Measurements from ENCODE around the gene KLRK1. TPM values are rescaled to one million over a fixed set of nuclear protein-coding genes. Genes with fewer than 3 reads are reported as not detected.
A peak's percentile ranks its signal among the peaks of the same experiment; 100 is the strongest.
"Not testable (repeated sequence)": the region's sequence is repeated elsewhere in the genome, so short reads cannot be mapped to it uniquely, and the experiment has no call there.

Gene KLRK1
- total RNA-seq, 6 donors from 2014 or later = 4.3 to 15.1 (median 8.1) TPM

- Histone ChIP-seq H3K4me3 (no peak overlapping the region), H3K4me1 (no peaks in the 10 kb centered on the region), H3K27me3 (no peaks in the 10 kb centered on the region), H3K36me3 (no peaks in the 10 kb centered on the region), H3K9me3 (no peaks in the 10 kb centered on the region), H3K27ac (no peak overlapping the region)
- ATAC-seq (ENCODE audit: low FRiP score in 2 of 2) (no peak), DNase-seq (no peak)
- 85 to 86% methylated on average over 1 of the region's 1 CpG for WGBS, 2 donors
- TF ChIP-seq POLR2AphosphoS5 (IDR thresholded peaks at IDR 0.05) (no peak), EP300 (IDR thresholded peaks at IDR 0.05) (no peak), POLR2A (IDR thresholded peaks at IDR 0.05) (no peak)
- TF ChIP-seq, protein P1, sequence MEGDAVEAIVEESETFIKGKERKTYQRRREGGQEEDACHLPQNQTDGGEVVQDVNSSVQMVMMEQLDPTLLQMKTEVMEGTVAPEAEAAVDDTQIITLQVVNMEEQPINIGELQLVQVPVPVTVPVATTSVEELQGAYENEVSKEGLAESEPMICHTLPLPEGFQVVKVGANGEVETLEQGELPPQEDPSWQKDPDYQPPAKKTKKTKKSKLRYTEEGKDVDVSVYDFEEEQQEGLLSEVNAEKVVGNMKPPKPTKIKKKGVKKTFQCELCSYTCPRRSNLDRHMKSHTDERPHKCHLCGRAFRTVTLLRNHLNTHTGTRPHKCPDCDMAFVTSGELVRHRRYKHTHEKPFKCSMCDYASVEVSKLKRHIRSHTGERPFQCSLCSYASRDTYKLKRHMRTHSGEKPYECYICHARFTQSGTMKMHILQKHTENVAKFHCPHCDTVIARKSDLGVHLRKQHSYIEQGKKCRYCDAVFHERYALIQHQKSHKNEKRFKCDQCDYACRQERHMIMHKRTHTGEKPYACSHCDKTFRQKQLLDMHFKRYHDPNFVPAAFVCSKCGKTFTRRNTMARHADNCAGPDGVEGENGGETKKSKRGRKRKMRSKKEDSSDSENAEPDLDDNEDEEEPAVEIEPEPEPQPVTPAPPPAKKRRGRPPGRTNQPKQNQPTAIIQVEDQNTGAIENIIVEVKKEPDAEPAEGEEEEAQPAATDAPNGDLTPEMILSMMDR (IDR thresholded peaks at IDR 0.05) = no peak
Observed at GRCh38 chr12:10341892-10342509, 47.8 kb downstream of the KLRK1 start.

DNA sequence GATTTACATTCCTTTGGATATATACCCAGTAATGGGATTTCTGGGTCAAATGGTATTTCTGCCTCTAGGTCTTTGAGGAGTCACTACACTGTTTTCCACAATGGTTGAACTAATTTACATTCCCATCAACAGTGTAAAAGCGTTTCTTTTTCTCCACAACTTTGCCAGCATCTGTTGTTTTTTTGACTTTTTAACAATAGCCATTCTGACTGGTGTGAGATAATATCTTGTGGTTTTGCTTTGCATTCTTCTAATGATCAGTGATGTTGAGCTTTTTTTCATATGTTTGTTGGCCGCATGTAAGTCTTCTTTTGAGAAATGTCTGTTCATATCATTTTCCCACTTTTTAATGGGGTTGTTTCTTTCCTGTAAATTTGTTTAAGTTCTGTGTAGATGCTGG lies 48.9 kb downstream of the KLRK1 start:
- not testable (repeated sequence) for ATAC-seq (ENCODE audit: low FRiP score in 2 of 2); H3K9me3 ChIP-seq; H3K4me1 ChIP-seq; H3K4me3 ChIP-seq; H3K36me3 ChIP-seq; H3K27ac ChIP-seq; H3K27me3 ChIP-seq; DNase-seq
- 83 to 95% methylated on average over 2 of the region's 2 CpGs for WGBS, 2 donors

DNA sequence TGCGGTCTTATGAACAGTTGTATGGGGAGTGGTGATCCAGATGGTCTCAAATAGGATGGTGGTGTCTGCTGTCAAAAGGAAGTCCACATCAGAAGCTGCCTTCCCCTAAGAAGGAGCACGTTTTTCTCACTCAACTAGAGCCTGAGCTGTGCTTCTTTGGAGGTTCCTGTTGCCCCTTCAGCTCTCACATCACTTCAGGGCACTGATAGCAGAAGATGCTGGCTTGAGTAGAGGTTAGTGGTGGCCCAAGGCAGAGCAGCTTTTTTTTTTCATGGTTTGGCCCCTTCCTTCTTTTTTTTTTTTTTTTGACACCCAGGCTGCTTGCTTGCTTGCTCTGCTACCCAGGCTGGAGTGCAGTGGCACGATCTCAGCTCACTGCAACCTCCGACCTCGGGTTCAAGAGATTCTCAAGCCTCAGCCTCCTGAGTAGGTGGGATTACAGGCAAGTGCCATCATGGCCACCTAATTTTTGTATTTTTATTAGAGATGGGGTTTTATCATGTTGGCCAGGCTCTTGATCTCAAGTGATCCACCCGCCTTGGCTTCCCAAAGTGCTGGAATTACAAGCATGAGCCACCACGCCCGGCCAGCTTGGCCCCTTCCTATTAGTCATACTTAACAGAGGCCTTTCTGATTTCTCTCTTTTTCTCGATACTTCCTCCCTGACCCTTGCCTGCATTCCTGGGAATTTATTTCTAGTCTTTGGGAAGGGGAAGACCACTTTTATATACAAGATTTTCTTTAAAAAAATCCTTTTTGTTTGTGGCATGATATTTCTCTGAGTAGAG lies 50.6 kb downstream of the KLRK1 start:
- no peak for ATAC-seq (ENCODE audit: low FRiP score in 2 of 2)
- Histone ChIP-seq H3K4me1 (no peaks in the 10 kb centered on the region), H3K36me3 (no peaks in the 10 kb centered on the region), H3K4me3 (no peak overlapping the region), H3K27ac (no peak overlapping the region), H3K9me3 (no peaks in the 10 kb centered on the region), H3K27me3 (no peaks in the 10 kb centered on the region)
- TF ChIP-seq POLR2A (IDR thresholded peaks at IDR 0.05) (no peak), POLR2AphosphoS5 (IDR thresholded peaks at IDR 0.05) (no peak)
- WGBS, 2 donors = 68 to 72% methylated on average over 9 of the region's 9 CpGs
- DNase-seq = no peak

DNA sequence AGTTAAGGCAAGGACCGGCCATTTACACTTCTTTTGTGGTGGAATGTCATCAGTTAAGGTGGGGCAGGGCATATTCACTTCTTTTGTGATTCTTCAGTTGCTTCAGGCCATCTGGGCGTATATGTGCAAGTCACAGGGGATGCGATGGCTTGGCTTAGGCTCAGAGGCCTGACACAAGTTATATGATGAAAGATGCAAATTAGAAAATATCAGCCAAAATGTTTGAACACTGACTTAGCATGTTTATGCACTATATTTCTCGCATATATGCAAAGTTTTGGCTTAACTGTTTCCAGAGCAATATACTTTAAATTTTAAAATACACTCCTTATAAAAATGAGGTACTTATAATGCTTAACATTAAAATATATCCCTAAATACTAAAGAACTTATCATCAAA lies 51.4 kb downstream of the KLRK1 start:
- not testable (repeated sequence) for H3K36me3 ChIP-seq; H3K27me3 ChIP-seq; H3K27ac ChIP-seq; H3K4me3 ChIP-seq; ATAC-seq (ENCODE audit: low FRiP score in 2 of 2); DNase-seq; H3K9me3 ChIP-seq; H3K4me1 ChIP-seq
- 89 to 91% methylated on average over 4 of the region's 4 CpGs for WGBS, 2 donors

DNA sequence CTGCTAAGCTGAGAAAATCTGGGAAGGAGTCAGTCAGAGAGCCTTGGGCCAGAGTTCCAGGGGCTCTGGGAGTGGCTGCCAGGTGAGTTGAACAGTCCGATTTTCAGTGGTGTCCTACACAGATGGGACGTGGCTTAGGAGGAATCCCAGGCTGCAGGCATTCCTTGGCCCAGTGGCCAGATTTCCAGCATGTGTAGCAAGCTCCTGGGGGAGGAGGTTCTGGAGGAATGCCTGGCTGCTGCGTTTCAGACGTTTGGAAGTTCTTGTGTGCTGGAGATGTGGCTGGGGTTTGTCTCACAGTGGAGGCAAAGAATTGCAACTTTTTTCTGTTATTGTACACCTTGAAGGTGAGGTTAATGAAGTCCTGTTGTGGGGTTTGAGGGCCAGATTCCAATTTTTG lies 53.6 kb downstream of the KLRK1 start:
- 56 to 61% methylated on average over 3 to 4 of the region's 4 CpGs for WGBS, 2 donors

DNA sequence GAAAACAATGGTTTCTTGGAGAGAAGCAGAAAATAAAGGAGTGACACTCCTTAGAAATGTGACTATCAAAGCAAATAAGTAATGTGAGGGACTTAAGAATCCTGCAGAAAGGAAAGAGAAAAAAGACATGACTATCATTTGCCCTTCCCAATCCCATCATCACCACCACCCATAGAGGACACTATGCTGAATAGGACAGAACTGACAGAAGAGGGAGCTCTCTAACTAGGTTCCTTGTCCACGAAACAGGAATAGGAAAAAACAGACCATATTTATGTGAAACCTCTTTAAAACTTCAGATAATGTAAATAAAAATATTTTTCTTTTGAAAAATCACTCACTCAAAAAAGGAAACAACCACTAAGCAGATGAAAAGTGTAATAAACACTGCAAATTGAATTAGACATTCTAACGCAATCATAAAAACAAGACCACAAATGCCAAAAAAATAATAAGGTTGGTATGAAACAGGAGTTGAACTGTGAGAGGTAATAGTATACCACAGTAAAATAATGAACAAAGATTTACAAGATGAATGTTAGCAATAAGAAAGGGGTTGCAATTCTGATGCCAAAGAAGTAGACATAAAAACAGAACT lies 58.1 kb downstream of the KLRK1 start:
- ATAC-seq (ENCODE audit: low FRiP score in 2 of 2) (peak in 1 of 2 donors; percentile 79), DNase-seq (no peak)
- H3K27ac ChIP-seq = no peak overlapping the region

More for the DNA sequence above, 53.6 kb downstream of the KLRK1 start:
- not testable (repeated sequence) for H3K4me3 ChIP-seq; H3K4me1 ChIP-seq; DNase-seq; H3K27me3 ChIP-seq; ATAC-seq (ENCODE audit: low FRiP score in 2 of 2); H3K9me3 ChIP-seq; H3K36me3 ChIP-seq; H3K27ac ChIP-seq

DNA sequence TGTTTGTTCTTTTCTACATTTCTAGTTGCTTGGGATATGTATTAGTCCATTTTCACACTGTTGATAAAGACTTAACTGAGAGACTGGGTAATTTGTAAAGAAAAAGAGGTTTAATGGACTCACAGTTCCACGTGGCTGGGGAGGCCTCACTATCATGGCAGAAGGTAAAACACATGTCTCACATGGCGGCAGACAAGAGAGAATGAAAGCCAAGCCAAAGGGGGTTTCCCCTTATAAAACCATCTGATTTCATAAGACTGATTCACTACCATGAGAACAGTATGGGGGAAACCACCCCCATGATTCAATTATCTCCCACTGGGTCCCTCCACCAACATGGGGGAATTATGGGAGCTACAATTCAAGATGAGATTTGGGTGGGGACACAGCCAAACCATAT lies 61.1 kb downstream of the KLRK1 start:
- ATAC-seq (ENCODE audit: low FRiP score in 2 of 2); H3K27me3 ChIP-seq; H3K4me3 ChIP-seq; H3K27ac ChIP-seq; DNase-seq; H3K9me3 ChIP-seq; H3K4me1 ChIP-seq; H3K36me3 ChIP-seq: not testable (repeated sequence)
- 66 to 79% methylated on average over 2 of the region's 2 CpGs for WGBS, 2 donors

More for the DNA sequence above, 58.1 kb downstream of the KLRK1 start:
- no peaks in the 10 kb centered on the region for H3K9me3 ChIP-seq
- no peak overlapping the region for H3K4me3 ChIP-seq
- H3K27me3 ChIP-seq = no peaks in the 10 kb centered on the region
- no peaks in the 10 kb centered on the region for H3K36me3 ChIP-seq
- WGBS, 2 donors = 38 to 48% methylated on average over 2 of the region's 2 CpGs
- H3K4me1 ChIP-seq = no peaks in the 10 kb centered on the region
- no peak for TF ChIP-seq POLR2A (IDR thresholded peaks at IDR 0.05)
- TF ChIP-seq, protein P1 (IDR thresholded peaks at IDR 0.05) = peak; percentile 27 to 64 (median 50)

Other genes with a start within 250 kb of the KLRK1 start
- 100 to 1,000 TPM in 4 of 6 donors, 10 to 100 TPM in 2; 51.2 to 163 (median 113) TPM for gene OLR1, start 217.9 kb downstream of the KLRK1 start, total RNA-seq
- gene TMEM52B, start 211.0 kb downstream of the KLRK1 start, total RNA-seq = 1 to 10 TPM in 3 of 6 donors, under 1 TPM in 2, not detected in 1; 0.55 to 2.7 (median 1.1) TPM
- gene GABARAPL1, start 177.2 kb downstream of the KLRK1 start, total RNA-seq = 100 to 1,000 TPM in 3 of 6 donors, 10 to 100 TPM in 3; 88.9 to 114 (median 97.9) TPM
- 10 to 100 TPM in 1 of 6 donors, 1 to 10 TPM in 5; 4.7 to 10.9 (median 6.6) TPM for gene KLRD1, start 82.2 kb downstream of the KLRK1 start, total RNA-seq
- 1 to 10 TPM in 4 of 6 donors, under 1 TPM in 1, not detected in 1; 0.51 to 4.2 (median 3.0) TPM for gene KLRC4, start 19.7 kb upstream of the KLRK1 start, total RNA-seq
- 1 to 10 TPM in 1 of 6 donors, not detected in 5; 1.1 TPM for gene KLRC3, start 30.6 kb upstream of the KLRK1 start, total RNA-seq
- 1 to 10 TPM in 5 of 6 donors, under 1 TPM in 1; 0.88 to 9.7 (median 2.3) TPM for gene KLRC2, start 46.0 kb upstream of the KLRK1 start, total RNA-seq
- gene KLRC1, start 63.3 kb upstream of the KLRK1 start, total RNA-seq = 1 to 10 TPM in 5 of 6 donors, under 1 TPM in 1; 0.72 to 3.8 (median 1.2) TPM
- under 1 TPM in 2 of 6 donors, not detected in 4; 0.30 to 0.60 TPM for gene EIF2S3B, start 115.8 kb upstream of the KLRK1 start, total RNA-seq
- gene MAGOHB, start 223.6 kb upstream of the KLRK1 start, total RNA-seq = 10 to 100 TPM in 5 of 6 donors, 1 to 10 TPM in 1; 7.8 to 21.0 (median 13.7) TPM